ENCODE data around the gene LACC1. TPM values are rescaled to one million over a fixed set of nuclear protein-coding genes. Genes with fewer than 3 reads are reported as not detected.

Gene LACC1
- total and polyA plus RNA-seq, 12 donors = 3.1 to 21.6 (median 11.2) TPM

DNA sequence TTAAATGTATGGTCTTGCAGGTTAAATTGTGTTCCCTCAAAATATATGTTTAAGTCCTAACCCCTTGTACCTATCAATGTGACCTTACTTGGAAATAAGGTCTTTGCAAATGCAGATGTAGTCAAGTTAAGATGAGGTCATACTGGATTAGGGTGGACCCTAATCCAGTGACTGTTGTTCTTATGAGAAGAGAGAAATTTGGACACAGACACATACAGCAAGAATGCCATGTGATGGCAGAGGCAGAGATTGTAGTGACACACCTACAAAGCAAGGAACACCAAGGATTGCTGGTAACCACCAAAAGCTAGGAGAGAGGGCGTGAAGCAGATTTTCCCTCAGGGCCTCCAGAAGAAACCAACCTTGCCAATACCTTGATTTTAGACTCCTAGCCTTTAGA is 50.2 kb downstream of the LACC1 start:
- Histone ChIP-seq H3K4me3 (no peak overlapping the region), H3K9me3 (replicated peaks in 1 of 3) (no peaks in the 10 kb centered on the region), H3K27ac (no peak overlapping the region), H3K27me3 (no peaks in the 10 kb centered on the region), H3K36me3 (replicated peaks in 1 of 2) (no peaks in the 10 kb centered on the region), H3K4me1 (replicated peaks in 1 of 2) (no peaks in the 10 kb centered on the region)
- intact Hi-C loops (cut with DNase I) = no loop called here
- no peak for TF ChIP-seq POLR2A (IDR thresholded peaks at IDR 0.05)
- no peak for TF ChIP-seq CTCF (IDR thresholded peaks at IDR 0.05)
- DNase-seq = no peak
- 88 to 95% (median 93%) methylated on average over 1 of the region's 1 CpG for WGBS, 4 donors

DNA sequence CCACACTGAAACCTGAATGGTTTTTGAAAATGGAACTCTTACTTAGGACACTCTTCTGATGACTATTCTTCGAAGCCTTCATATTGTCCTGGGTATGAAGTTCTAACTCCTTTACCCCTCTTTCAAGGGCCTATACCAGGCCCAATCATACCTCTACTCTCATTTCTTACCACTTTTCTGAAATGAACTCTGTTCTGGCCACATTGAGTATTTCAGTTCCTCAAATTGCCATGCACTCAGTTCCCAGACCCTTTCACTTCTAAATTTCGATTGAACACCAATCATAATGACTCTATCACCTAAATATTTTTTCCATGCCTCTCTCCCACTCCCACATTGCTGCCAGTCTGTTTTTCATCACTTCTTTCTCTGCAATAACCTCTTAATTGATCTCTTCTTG is 53.7 kb downstream of the LACC1 start:
- no peak for TF ChIP-seq CTCF (IDR thresholded peaks at IDR 0.05)
- TF ChIP-seq POLR2A (IDR thresholded peaks at IDR 0.05) = no peak
- no peak for DNase-seq
- no peaks in the 10 kb centered on the region for H3K27me3 ChIP-seq
- H3K4me1 ChIP-seq (replicated peaks in 1 of 2) = peaks cover 0 to 9% of the 10 kb centered on the region in 2 donors
- 68 to 81% (median 77%) methylated on average over 2 of the region's 2 CpGs for WGBS, 4 donors
- H3K36me3 ChIP-seq (replicated peaks in 1 of 2) = no peaks in the 10 kb centered on the region
- H3K27ac ChIP-seq = no peak overlapping the region
- no peaks in the 10 kb centered on the region for H3K9me3 ChIP-seq (replicated peaks in 1 of 3)
- intact Hi-C loops (cut with DNase I) = no loop called here
- H3K4me3 ChIP-seq = no peak overlapping the region

DNA sequence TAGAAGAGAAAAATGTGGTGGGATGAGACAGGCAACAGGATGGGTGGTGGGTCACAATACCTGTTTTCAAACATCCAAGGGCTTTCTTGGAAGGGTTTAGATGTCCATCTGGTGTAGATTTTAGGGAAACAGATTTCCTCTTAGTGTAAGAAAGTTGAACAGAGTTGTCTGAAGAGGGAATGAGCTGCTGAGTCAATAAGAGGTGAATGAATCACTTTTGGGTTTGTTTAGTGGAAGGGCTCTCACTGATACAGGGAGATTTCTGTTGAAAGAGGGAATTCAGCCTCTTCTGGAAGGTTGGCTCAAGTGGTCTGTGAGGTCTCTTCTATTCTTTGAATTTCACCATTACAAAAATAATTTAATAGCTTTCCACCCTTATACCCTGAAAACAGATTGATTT is 54.6 kb downstream of the LACC1 start:
- H3K27me3 ChIP-seq = no peaks in the 10 kb centered on the region
- H3K4me1 ChIP-seq (replicated peaks in 1 of 2) = peaks cover 0 to 11% of the 10 kb centered on the region in 2 donors
- no peak overlapping the region for H3K4me3 ChIP-seq
- no peaks in the 10 kb centered on the region for H3K36me3 ChIP-seq (replicated peaks in 1 of 2)
- H3K9me3 ChIP-seq (replicated peaks in 1 of 3) = no peaks in the 10 kb centered on the region
- H3K27ac ChIP-seq = no peak overlapping the region
- no peak for DNase-seq
- intact Hi-C loops (cut with DNase I) = no loop called here
- TF ChIP-seq CTCF (IDR thresholded peaks at IDR 0.05) (no peak), POLR2A (IDR thresholded peaks at IDR 0.05) (no peak)

- no peak for DNase-seq
- H3K4me3 ChIP-seq = no peak overlapping the region
- no peaks in the 10 kb centered on the region for H3K27me3 ChIP-seq
- 56 to 62% (median 60%) methylated on average over 1 of the region's 1 CpG for WGBS, 4 donors
- no peaks in the 10 kb centered on the region for H3K9me3 ChIP-seq (replicated peaks in 1 of 3)
- intact Hi-C loops (cut with DNase I) = no loop called here
- H3K36me3 ChIP-seq (replicated peaks in 1 of 2) = no peaks in the 10 kb centered on the region
- no peak overlapping the region for H3K27ac ChIP-seq
- no peak for TF ChIP-seq CTCF (IDR thresholded peaks at IDR 0.05)
- TF ChIP-seq POLR2A (IDR thresholded peaks at IDR 0.05) = no peak
- peaks cover 0 to 11% of the 10 kb centered on the region in 2 donors for H3K4me1 ChIP-seq (replicated peaks in 1 of 2)
Measured at GRCh38 chr13:43935878-43936277, 56.2 kb downstream of the LACC1 start.
